HG03432 (cell line): ENCODE results near the gene C12orf75.
"Not testable (repeated sequence)": the region's sequence is repeated elsewhere in the genome, so short reads cannot be mapped to it uniquely, and the experiment has no call there.

Source experiments
- ATAC-seq: cut with Tn5 transposase; IDR thresholded peaks from one replicate; pipeline ENCODE4 v1.9.1; 2021; ENCODE audit warnings: mild to moderate bottlenecking, moderate library complexity; ENCODE audit not compliant: unreplicated experiment

Gene C12orf75

GRCh38 chr12:105334001-105334400, 3.5 kb downstream of the C12orf75 start:
- no peak for ATAC-seq

- ATAC-seq = no peak
Measured at GRCh38 chr12:105334582-105334981, 4.1 kb downstream of the C12orf75 start.

GRCh38 chr12:105335856-105336255, 5.4 kb downstream of the C12orf75 start:
- ATAC-seq = no peak

GRCh38 chr12:105336411-105336810, 5.9 kb downstream of the C12orf75 start:
- ATAC-seq = no peak

GRCh38 chr12:105337391-105337790, 6.9 kb downstream of the C12orf75 start:
- no peak for ATAC-seq

- no peak for ATAC-seq
Measured at GRCh38 chr12:105338966-105339365, 8.5 kb downstream of the C12orf75 start.

GRCh38 chr12:105341010-105341409, 10.5 kb downstream of the C12orf75 start:
- no peak for ATAC-seq

- not testable (repeated sequence) for ATAC-seq
Measured at GRCh38 chr12:105341620-105342019, 11.1 kb downstream of the C12orf75 start.

- ATAC-seq = no peak
Measured at GRCh38 chr12:105342464-105342863, 12.0 kb downstream of the C12orf75 start.

- no peak for ATAC-seq
Measured at GRCh38 chr12:105343836-105344235, 13.3 kb downstream of the C12orf75 start.

GRCh38 chr12:105347499-105347898, 17.0 kb downstream of the C12orf75 start:
- no peak for ATAC-seq

GRCh38 chr12:105348142-105348541, 17.7 kb downstream of the C12orf75 start:
- no peak for ATAC-seq

GRCh38 chr12:105348561-105348960, 18.1 kb downstream of the C12orf75 start:
- no peak for ATAC-seq

GRCh38 chr12:105349138-105349537, 18.6 kb downstream of the C12orf75 start:
- ATAC-seq = no peak

- ATAC-seq = peak; percentile 66
Measured at GRCh38 chr12:105351523-105351922, 21.0 kb downstream of the C12orf75 start.

GRCh38 chr12:105352052-105352451, 21.6 kb downstream of the C12orf75 start:
- ATAC-seq = peak; percentile 89

- ATAC-seq = no peak
Measured at GRCh38 chr12:105352940-105353635, 22.6 kb downstream of the C12orf75 start.

GRCh38 chr12:105355752-105356151, 25.3 kb downstream of the C12orf75 start:
- ATAC-seq = no peak

GRCh38 chr12:105357162-105357691, 26.7 kb downstream of the C12orf75 start:
- ATAC-seq = peak; percentile 79

GRCh38 chr12:105358789-105359188, 28.3 kb downstream of the C12orf75 start:
- ATAC-seq = peak; percentile 51

GRCh38 chr12:105359856-105360255, 29.4 kb downstream of the C12orf75 start:
- ATAC-seq = no peak

GRCh38 chr12:105363890-105364289, 33.4 kb downstream of the C12orf75 start:
- no peak for ATAC-seq

- no peak for ATAC-seq
Measured at GRCh38 chr12:105365231-105365630, 34.7 kb downstream of the C12orf75 start.
